SU-DHL-6 (cell line): ENCODE results near the gene KIF3C.

Source experiments
- H2AFZ ChIP-seq: fragments of 200-600 bp; sonication (generic); 2 replicates; pipeline ENCODE4 v1.6.1; 2014; ENCODE audit warnings: low read depth, mild to moderate bottlenecking, moderate library complexity, mixed read lengths, antibody characterized with exemption, low read length; ENCODE audit not compliant: severe bottlenecking
- H3F3A ChIP-seq: fragments of 200-600 bp; shearing (Covaris generic); 2 replicates; pipeline ENCODE4 v1.6.0; 2016; ENCODE audit warnings: antibody characterized with exemption, mild to moderate bottlenecking; ENCODE audit not compliant: insufficient read depth
- H3K27ac ChIP-seq: fragments of 200-600 bp; sonication (generic); 2 replicates; pipeline ENCODE4 v1.5.1; 2016; ENCODE audit warnings: low read depth, mild to moderate bottlenecking, low read length, moderate library complexity, mixed read lengths
- H3K27me3 ChIP-seq: fragments of 200-600 bp; sonication (generic), shearing (Covaris generic); 2 replicates; pipeline ENCODE4 v1.6.0; 2014; ENCODE audit warnings: mild to moderate bottlenecking, low read length
- H3K36me3 ChIP-seq: fragments of 200-600 bp; sonication (generic); 2 replicates; pipeline ENCODE4 v1.6.1; 2014; ENCODE audit warnings: mild to moderate bottlenecking, low read length, mixed read lengths
- H3K4me2 ChIP-seq: fragments of 300-600, 200-600 bp; shearing (Covaris generic), sonication (generic); 2 replicates; pipeline ENCODE4 v1.6.0; 2014; ENCODE audit warnings: low read length, low read depth, mild to moderate bottlenecking; ENCODE audit not compliant: poor library complexity, severe bottlenecking
- H3K4me3 ChIP-seq: fragments of 200-600 bp; sonication (generic); 2 replicates; pipeline ENCODE4 v1.5.1; 2014; ENCODE audit warnings: antibody characterized with exemption, low read length, mild to moderate bottlenecking, mixed read lengths; ENCODE audit not compliant: insufficient read depth, poor library complexity, severe bottlenecking
- H3K79me2 ChIP-seq: fragments of 200-600 bp; sonication (generic); 2 replicates; pipeline ENCODE4 v1.6.1; 2014; ENCODE audit warnings: mild to moderate bottlenecking, low read length, moderate library complexity; ENCODE audit not compliant: insufficient read depth
- H3K9ac ChIP-seq: fragments of 200-600 bp; sonication (generic); 2 replicates; pipeline ENCODE4 v1.7.0; 2014; ENCODE audit warnings: mild to moderate bottlenecking, low read length
- H3K9me2 ChIP-seq: fragments of 200-600 bp; sonication (generic); replicated peaks from 2 replicates; pipeline ENCODE4 v1.6.1; 2014; ENCODE audit warnings: low read length; ENCODE audit not compliant: insufficient read depth
- H3K9me3 ChIP-seq: fragments of 200-600 bp; sonication (generic); 2 replicates; pipeline ENCODE4 v1.6.1; 2014; ENCODE audit warnings: low read length, mixed read lengths; ENCODE audit not compliant: insufficient read depth
- H4K20me1 ChIP-seq: fragments of 200-600 bp; sonication (generic); 2 replicates; pipeline ENCODE4 v1.6.1; 2014; ENCODE audit warnings: low read depth, mild to moderate bottlenecking, antibody characterized with exemption, low read length, moderate library complexity, mixed read lengths
- CTCF ChIP-seq: fragments of 200-600 bp; sonication (generic); IDR thresholded peaks from one replicate; pipeline ENCODE4 v1.5.1; 2017; ENCODE audit warnings: antibody characterized with exemption, mild to moderate bottlenecking, low read length, moderate library complexity; ENCODE audit not compliant: insufficient read depth, poor library complexity, severe bottlenecking
- EZH2phosphoT487 ChIP-seq: fragments of 200-600 bp; sonication (generic), shearing (Covaris generic); conservative IDR thresholded peaks from 2 replicates; pipeline ENCODE4 v1.6.1; 2018; ENCODE audit warnings: mild to moderate bottlenecking, antibody characterized with exemption, low read length, moderate library complexity, mixed read lengths

Gene KIF3C

GRCh38 chr2:25971596-25971995 lies 10.7 kb downstream of the KIF3C start:
- TF ChIP-seq CTCF (no peak), EZH2phosphoT487 (no peak)
- no peaks in the 10 kb centered on the region for H3K9me3 ChIP-seq
- H3K36me3 ChIP-seq: no peaks in the 10 kb centered on the region
- no peaks in the 10 kb centered on the region for H3F3A ChIP-seq
- H2AFZ ChIP-seq: no peak overlapping the region
- H4K20me1 ChIP-seq: no peaks in the 10 kb centered on the region
- no peak overlapping the region for H3K27ac ChIP-seq
- H3K9me2 ChIP-seq: no peaks in the 10 kb centered on the region
- no peak overlapping the region for H3K9ac ChIP-seq
- H3K79me2 ChIP-seq: no peaks in the 10 kb centered on the region
- H3K4me2 ChIP-seq: no peak overlapping the region
- no peak overlapping the region for H3K4me3 ChIP-seq
- no peaks in the 10 kb centered on the region for H3K27me3 ChIP-seq

- Histone ChIP-seq H3K9ac (no peak overlapping the region), H3K36me3 (no peaks in the 10 kb centered on the region), H2AFZ (no peak overlapping the region), H3K9me2 (no peaks in the 10 kb centered on the region), H3K27me3 (no peaks in the 10 kb centered on the region), H3F3A (no peaks in the 10 kb centered on the region), H4K20me1 (no peaks in the 10 kb centered on the region), H3K27ac (no peak overlapping the region), H3K4me3 (no peak overlapping the region), H3K79me2 (no peaks in the 10 kb centered on the region), H3K4me2 (no peak overlapping the region), H3K9me3 (no peaks in the 10 kb centered on the region)
- TF ChIP-seq CTCF (no peak), EZH2phosphoT487 (no peak)
Measured at GRCh38 chr2:25966531-25967270, 15.6 kb downstream of the KIF3C start.

DNA sequence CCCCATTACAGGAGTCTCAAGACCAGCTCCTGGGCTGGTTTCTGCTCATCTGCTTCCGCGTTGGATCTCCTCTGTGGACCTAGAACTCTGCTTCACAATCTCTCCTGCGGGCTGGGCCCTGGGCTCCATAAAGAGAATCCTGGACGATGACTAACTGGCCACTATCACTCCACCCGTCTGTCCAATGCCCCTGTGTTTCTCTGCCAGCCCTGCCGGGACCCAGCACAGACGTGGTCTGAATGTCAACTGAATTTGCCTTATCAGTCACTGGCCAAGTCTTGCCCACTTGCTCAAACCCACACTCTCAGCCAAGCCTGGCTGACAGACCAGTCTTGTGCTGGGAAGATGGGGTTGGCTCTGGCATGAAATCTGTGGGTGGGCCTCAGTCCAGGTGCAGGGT lies 17.4 kb downstream of the KIF3C start:
- H3K9ac ChIP-seq: no peak overlapping the region
- H3K79me2 ChIP-seq: no peaks in the 10 kb centered on the region
- H4K20me1 ChIP-seq: no peaks in the 10 kb centered on the region
- H3K36me3 ChIP-seq: no peaks in the 10 kb centered on the region
- H2AFZ ChIP-seq: no peak overlapping the region
- no peaks in the 10 kb centered on the region for H3K9me3 ChIP-seq
- no peak overlapping the region for H3K4me2 ChIP-seq
- no peaks in the 10 kb centered on the region for H3K9me2 ChIP-seq
- no peaks in the 10 kb centered on the region for H3F3A ChIP-seq
- no peak overlapping the region for H3K27ac ChIP-seq
- no peak overlapping the region for H3K4me3 ChIP-seq
- TF ChIP-seq CTCF: no peak
- TF ChIP-seq EZH2phosphoT487: no peak
- no peaks in the 10 kb centered on the region for H3K27me3 ChIP-seq
